Sigmoid colon (tissue), 4 donors: ENCODE data around the gene LATS2.

Experiments
- EP300 ChIP-seq, 4 donors: sonication (generic); formaldehyde crosslinking; IDR thresholded peaks; one replicate each; pipeline ENCODE4 v1.6.1; 2017; ENCODE audit warnings: antibody characterized with exemption in 4 of 4
- POLR2A ChIP-seq, 2 donors: fragments of 450-650 bp; IDR thresholded peaks; one replicate each; pipeline ENCODE4 v1.6.1; 2016; ENCODE audit warnings: antibody characterized with exemption in 2 of 2, mild to moderate bottlenecking in 2 of 2, moderate library complexity in 2 of 2
- POLR2AphosphoS5 ChIP-seq, 4 donors: sonication (generic); formaldehyde crosslinking; IDR thresholded peaks; one replicate each; pipeline ENCODE4 v1.6.1; 2017; ENCODE audit warnings: antibody characterized with exemption in 4 of 4
- TF ChIP-seq, protein P1 (sequence below), 4 experiments: fragments of 450-650 bp in 3 of 4; fragments of 200-600 bp in 1 of 4; IDR thresholded peaks; one replicate each; pipeline ENCODE4 v1.5.1; 2016 to 2019; ENCODE audit warnings: antibody characterized with exemption in 4 of 4, mild to moderate bottlenecking in 3 of 4, moderate library complexity in 2 of 4

DNA sequence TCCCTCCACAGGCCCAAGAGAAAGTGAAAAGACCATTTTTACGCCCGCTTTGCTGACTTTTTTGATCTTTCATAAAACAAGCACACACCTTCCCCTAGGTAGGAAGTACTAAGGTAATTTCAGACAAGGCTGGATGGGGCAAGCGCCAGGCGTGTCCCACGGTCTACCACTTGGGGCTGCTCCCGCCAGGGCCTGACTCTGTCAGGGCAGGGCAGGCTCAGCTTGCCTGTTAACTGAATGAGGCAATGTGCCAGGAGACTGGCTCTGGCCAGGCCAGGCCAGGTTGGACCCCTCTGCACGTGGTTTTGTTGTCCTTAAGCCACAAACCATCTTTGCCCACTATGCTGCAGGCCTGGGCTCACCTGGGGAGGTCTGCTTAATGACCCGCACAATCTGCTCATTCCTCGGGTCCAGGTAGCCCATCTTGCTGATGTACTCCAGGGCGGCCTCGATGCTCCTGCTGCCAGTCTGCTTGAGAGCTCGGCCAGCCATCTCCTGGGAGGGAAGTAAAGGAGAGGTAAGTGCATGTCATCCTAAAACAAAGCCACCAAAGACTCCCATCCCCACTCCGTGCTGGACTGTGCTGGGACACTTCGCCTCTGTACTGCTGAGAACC lies 70.4 kb downstream of the LATS2 start:
- TF ChIP-seq, protein P1, sequence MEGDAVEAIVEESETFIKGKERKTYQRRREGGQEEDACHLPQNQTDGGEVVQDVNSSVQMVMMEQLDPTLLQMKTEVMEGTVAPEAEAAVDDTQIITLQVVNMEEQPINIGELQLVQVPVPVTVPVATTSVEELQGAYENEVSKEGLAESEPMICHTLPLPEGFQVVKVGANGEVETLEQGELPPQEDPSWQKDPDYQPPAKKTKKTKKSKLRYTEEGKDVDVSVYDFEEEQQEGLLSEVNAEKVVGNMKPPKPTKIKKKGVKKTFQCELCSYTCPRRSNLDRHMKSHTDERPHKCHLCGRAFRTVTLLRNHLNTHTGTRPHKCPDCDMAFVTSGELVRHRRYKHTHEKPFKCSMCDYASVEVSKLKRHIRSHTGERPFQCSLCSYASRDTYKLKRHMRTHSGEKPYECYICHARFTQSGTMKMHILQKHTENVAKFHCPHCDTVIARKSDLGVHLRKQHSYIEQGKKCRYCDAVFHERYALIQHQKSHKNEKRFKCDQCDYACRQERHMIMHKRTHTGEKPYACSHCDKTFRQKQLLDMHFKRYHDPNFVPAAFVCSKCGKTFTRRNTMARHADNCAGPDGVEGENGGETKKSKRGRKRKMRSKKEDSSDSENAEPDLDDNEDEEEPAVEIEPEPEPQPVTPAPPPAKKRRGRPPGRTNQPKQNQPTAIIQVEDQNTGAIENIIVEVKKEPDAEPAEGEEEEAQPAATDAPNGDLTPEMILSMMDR (IDR thresholded peaks at IDR 0.05) = no peak
- TF ChIP-seq POLR2A (IDR thresholded peaks at IDR 0.05) (no peak), EP300 (IDR thresholded peaks at IDR 0.05) (no peak), POLR2AphosphoS5 (IDR thresholded peaks at IDR 0.05) (no peak)
